Fibroblast of lung (primary cell): ENCODE results near the gene OR4D10. TPM values are rescaled to one million over a fixed set of nuclear protein-coding genes. Genes with fewer than 3 reads are reported as not detected.

Source experiments
- DNase-seq, 2 donors: peaks; one replicate each; pipeline versions ENCODE4 v3.0.0 to v3.0.0-alpha.2; 2010; ENCODE audit warnings: low read depth in 2 of 2
- H2AFZ ChIP-seq: 2 replicates; pipeline ENCODE4 v1.5.1; 2012; ENCODE audit warnings: low read length, control low read depth, inconsistent platforms
- H3K27ac ChIP-seq: 2 replicates; pipeline ENCODE4 v1.5.1; 2011; ENCODE audit warnings: low read length, control low read depth; ENCODE audit not compliant: insufficient read depth
- H3K27me3 ChIP-seq: 2 replicates; pipeline ENCODE4 v1.5.1; 2011; ENCODE audit warnings: mild to moderate bottlenecking, low read length; ENCODE audit not compliant: control insufficient read depth, insufficient read depth
- H3K36me3 ChIP-seq: 2 replicates; pipeline ENCODE4 v1.5.1; 2011; ENCODE audit warnings: low read length; ENCODE audit not compliant: control insufficient read depth, insufficient read depth
- H3K4me1 ChIP-seq: 2 replicates; pipeline ENCODE4 v1.5.1; 2011; ENCODE audit warnings: low read length; ENCODE audit not compliant: control insufficient read depth, insufficient read depth; ENCODE audit errors: extremely low read depth
- H3K4me2 ChIP-seq: 2 replicates; pipeline ENCODE4 v1.5.1; 2011; ENCODE audit warnings: low read length, control low read depth; ENCODE audit not compliant: insufficient read depth; ENCODE audit errors: extremely low read depth
- H3K4me3 ChIP-seq, 4 experiments: fragments of 200-600 bp in 1 of 4; sonication (generic) in 1 of 4; replicated peaks in 1 of 4; 2 replicates each; pipeline ENCODE4 v1.5.1; 2011 to 2016; ENCODE audit warnings: low read length in 4 of 4, low read depth in 3 of 4, mild to moderate bottlenecking in 3 of 4, control low read depth in 2 of 4, inconsistent platforms in 1 of 4, mixed read lengths in 1 of 4; ENCODE audit not compliant: insufficient read depth in 1 of 4; ENCODE audit errors: control extremely low read depth in 1 of 4
- H3K79me2 ChIP-seq: 2 replicates; pipeline ENCODE4 v1.5.1; 2012; ENCODE audit warnings: mild to moderate bottlenecking, low read length, inconsistent platforms; ENCODE audit not compliant: control insufficient read depth, insufficient read depth
- H3K9ac ChIP-seq: 2 replicates; pipeline ENCODE4 v1.5.1; 2011; ENCODE audit warnings: mild to moderate bottlenecking, low read length, control low read depth; ENCODE audit not compliant: insufficient read depth
- H3K9me3 ChIP-seq: 2 replicates; pipeline ENCODE4 v1.5.1; 2012; ENCODE audit warnings: low read depth, low read length; ENCODE audit not compliant: control insufficient read depth, insufficient read depth
- H4K20me1 ChIP-seq: 2 replicates; pipeline ENCODE4 v1.5.1; 2011; ENCODE audit warnings: low read length; ENCODE audit not compliant: control insufficient read depth, insufficient read depth; ENCODE audit errors: extremely low read depth
- CTCF ChIP-seq, 2 donors: IDR thresholded peaks in 1 of 2; conservative IDR thresholded peaks in 1 of 2; 1 replicate in 1 of 2; 2 replicates in 1 of 2; pipeline ENCODE4 v1.5.1; 2011 to 2012; ENCODE audit warnings: low read length in 2 of 2, control low read depth in 1 of 2, inconsistent platforms in 1 of 2, low read depth in 1 of 2, mild to moderate bottlenecking in 1 of 2
- EZH2 ChIP-seq: IDR thresholded peaks from 2 replicates; pipeline ENCODE4 v1.5.1; 2012; ENCODE audit warnings: low read length, control low read depth, mild to moderate bottlenecking; ENCODE audit errors: missing control alignments
- polyA plus RNA-seq, 2 donors: library from polyadenylated mRNA; depleted of rRNA in 1 of 2; stranded (reverse) in 1 of 2; unstranded in 1 of 2; fragments of >200 nt; gene quantifications; 2 replicates each; pipeline ENCODE4 v1.2.1, GENCODE V29; 2011 to 2012; ENCODE audit warnings: missing spikeins in 1 of 2
- total RNA-seq: library from RNA; depleted of rRNA; stranded (reverse); fragments of >200 nt; gene quantifications from 2 replicates; pipeline ENCODE4 v1.2.1, GENCODE V29; 2014

The OR4D10 gene
- total and polyA plus RNA-seq, 2 donors (not counting 1 experiment from before 2014, with no cell fraction given), result not detected

DNA sequence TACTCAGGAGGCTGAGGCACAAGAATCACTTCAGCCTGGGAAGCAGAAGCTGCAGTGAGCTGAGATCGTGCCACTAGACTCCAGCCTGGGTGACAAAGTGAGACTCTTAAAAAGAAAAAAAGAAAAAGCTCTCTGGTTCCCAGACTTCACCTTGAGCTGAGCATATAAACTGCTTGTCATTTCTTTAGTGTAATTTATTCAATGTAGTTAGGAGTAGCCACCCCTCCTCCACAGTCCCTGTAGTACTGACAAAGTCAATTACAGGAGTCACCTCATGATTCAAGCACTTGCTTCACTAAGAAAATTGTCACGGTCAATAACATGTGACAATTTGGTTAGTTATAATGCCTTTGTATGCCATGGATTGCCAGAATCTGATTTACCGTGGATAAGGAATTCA lies 7.2 kb downstream of the OR4D10 start:
- H2AFZ ChIP-seq, result no peak overlapping the region
- H3K9ac ChIP-seq, result no peak overlapping the region
- no peak overlapping the region for H3K27ac ChIP-seq
- no peaks in the 10 kb centered on the region for H3K9me3 ChIP-seq
- no peak overlapping the region for H3K4me2 ChIP-seq
- DNase-seq, result no peak
- no peaks in the 10 kb centered on the region for H3K4me1 ChIP-seq
- H3K27me3 ChIP-seq, result no peaks in the 10 kb centered on the region
- TF ChIP-seq CTCF (conservative IDR thresholded peaks at IDR 0.05 in 1 of 2, IDR thresholded peaks at IDR 0.05 in 1 of 2; ENCODE audit: low read depth in 1 of 2, low read length in 2 of 2) (no peak), EZH2 (no peak)
- H3K79me2 ChIP-seq, result no peaks in the 10 kb centered on the region
- H3K4me3 ChIP-seq, result no peak overlapping the region
- no peaks in the 10 kb centered on the region for H4K20me1 ChIP-seq
- no peaks in the 10 kb centered on the region for H3K36me3 ChIP-seq

GRCh38 chr11:59501931-59502330 lies 28.8 kb downstream of the OR4D10 start:
- Histone ChIP-seq H4K20me1 (no peaks in the 10 kb centered on the region), H3K4me3 (no peak overlapping the region), H3K9me3 (no peaks in the 10 kb centered on the region), H3K27me3 (no peaks in the 10 kb centered on the region), H2AFZ (no peak overlapping the region), H3K9ac (no peak overlapping the region), H3K4me1 (no peaks in the 10 kb centered on the region), H3K27ac (no peak overlapping the region), H3K79me2 (no peaks in the 10 kb centered on the region), H3K4me2 (no peak overlapping the region), H3K36me3 (no peaks in the 10 kb centered on the region)
- TF ChIP-seq EZH2 (no peak), CTCF (conservative IDR thresholded peaks at IDR 0.05 in 1 of 2, IDR thresholded peaks at IDR 0.05 in 1 of 2; ENCODE audit: low read depth in 1 of 2, low read length in 2 of 2) (no peak)
- no peak for DNase-seq

DNA sequence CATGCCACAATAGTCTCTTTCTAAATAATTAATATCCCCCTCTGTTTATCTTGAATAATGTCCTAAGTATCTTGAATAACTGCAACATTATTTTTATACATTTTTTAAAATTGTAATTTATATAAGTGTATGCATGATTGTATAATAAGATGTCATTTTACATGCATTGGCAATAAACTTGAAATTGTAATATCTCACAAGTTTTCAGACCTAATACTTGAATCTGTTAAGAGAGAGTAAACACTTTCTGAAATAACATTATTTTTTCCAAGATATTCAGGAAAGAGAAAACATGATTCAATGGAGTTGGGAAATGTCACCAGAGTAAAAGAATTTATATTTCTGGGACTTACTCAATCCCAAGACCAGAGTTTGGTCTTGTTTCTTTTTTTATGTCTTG lies 30.2 kb downstream of the OR4D10 start, which contains the start of gene OR4D11:
Gene OR4D11 (plus strand): TSS at position 301 of the 400 bp plus-strand sequence. CDS start 0 bp downstream, at position 301.
- no peaks in the 10 kb centered on the region for H3K27me3 ChIP-seq
- no peaks in the 10 kb centered on the region for H3K79me2 ChIP-seq
- H3K27ac ChIP-seq, result no peak within 1 kb of the TSS
- H4K20me1 ChIP-seq, result no peaks in the 10 kb centered on the region
- no peak within 1 kb of the TSS for H3K4me3 ChIP-seq
- no peak for TF ChIP-seq CTCF (conservative IDR thresholded peaks at IDR 0.05 in 1 of 2, IDR thresholded peaks at IDR 0.05 in 1 of 2; ENCODE audit: low read depth in 1 of 2, low read length in 2 of 2)
- H3K4me1 ChIP-seq, result no peaks in the 10 kb centered on the region
- no peaks in the 10 kb centered on the region for H3K36me3 ChIP-seq
- no peak within 1 kb of the TSS for H2AFZ ChIP-seq
- no peak within 1 kb of the TSS for H3K4me2 ChIP-seq
- H3K9me3 ChIP-seq, result no peaks in the 10 kb centered on the region
- no peak within 1 kb of the TSS for H3K9ac ChIP-seq
- no peak for DNase-seq
